NCI-H1092 (cell line): ENCODE data around the gene VPS35L.
A peak's percentile ranks its signal among the peaks of the same experiment; 100 is the strongest.

Experiments used
- DNase-seq: peaks from one replicate; lab custom pipeline; 2025; lab: John Stamatoyannopoulos, UW

Gene VPS35L

GRCh38 chr16:19555186-19555937 lies at the start of gene VPS35L:
TSS of gene VPS35L (plus strand) at chr16:19555703. CDS start at chr16:19555730, 27 bp downstream.
- peak; percentile 98 for DNase-seq

- no peak for DNase-seq
These were observed 48.5 kb upstream of the VPS35L start for GRCh38 chr16:19506965-19507364.

- no peak for DNase-seq
These were observed 47.6 kb upstream of the VPS35L start for GRCh38 chr16:19507867-19508266.

GRCh38 chr16:19512297-19512696 lies 43.2 kb upstream of the VPS35L start:
- no peak for DNase-seq

- no peak for DNase-seq
These were observed 42.0 kb upstream of the VPS35L start for GRCh38 chr16:19513377-19514053.

GRCh38 chr16:19515757-19516156 lies 39.7 kb upstream of the VPS35L start:
- no peak for DNase-seq

- DNase-seq, result no peak
These were observed 37.9 kb upstream of the VPS35L start for GRCh38 chr16:19517424-19518089.

- no peak for DNase-seq
These were observed 37.1 kb upstream of the VPS35L start for GRCh38 chr16:19518388-19518787.

- DNase-seq, result no peak
These were observed 34.6 kb upstream of the VPS35L start for GRCh38 chr16:19520861-19521331.

GRCh38 chr16:19521471-19522396 lies 33.8 kb upstream of the VPS35L start, which contains the start of gene GDE1:
TSS of gene GDE1 (minus strand) at chr16:19522098. CDS start at chr16:19521964, 134 bp downstream.
- DNase-seq, result peak; percentile 92

GRCh38 chr16:19522397-19522732 lies 33.1 kb upstream of the VPS35L start:
- no peak for DNase-seq

GRCh38 chr16:19522760-19523159 lies 32.7 kb upstream of the VPS35L start:
- DNase-seq, result no peak

GRCh38 chr16:19523184-19523558 lies 32.3 kb upstream of the VPS35L start:
- DNase-seq, result no peak

GRCh38 chr16:19523559-19524355 lies 31.7 kb upstream of the VPS35L start, which contains the start of gene CCP110:
TSS of gene CCP110 (plus strand) at chr16:19523942. CDS start at chr16:19527882, 3,940 bp downstream.
- DNase-seq, result peak; percentile 97

- no peak for DNase-seq
These were observed 31.2 kb upstream of the VPS35L start for GRCh38 chr16:19524356-19524615.

GRCh38 chr16:19524616-19525384 lies 30.7 kb upstream of the VPS35L start:
- DNase-seq, result no peak

- DNase-seq, result no peak
These were observed 30.1 kb upstream of the VPS35L start for GRCh38 chr16:19525385-19525723.

GRCh38 chr16:19527161-19527560 lies 28.3 kb upstream of the VPS35L start:
- DNase-seq, result no peak

GRCh38 chr16:19528666-19529065 lies 26.8 kb upstream of the VPS35L start:
- no peak for DNase-seq

GRCh38 chr16:19532601-19533000 lies 22.9 kb upstream of the VPS35L start:
- no peak for DNase-seq
